ACC112 (cell line): ENCODE data around the gene PNMA5.
A peak's percentile ranks its signal among the peaks of the same experiment; 100 is the strongest.
"Not testable (repeated sequence)": the region's sequence is repeated elsewhere in the genome, so short reads cannot be mapped to it uniquely, and the experiment has no call there.

ENCODE experiments used
- H2AFZ ChIP-seq: fragments of 200-600 bp; sonication (generic); one replicate; pipeline ENCODE4 v1.6.0; 2017; ENCODE audit warnings: antibody characterized with exemption, low read length; ENCODE audit not compliant: unreplicated experiment
- H3K27ac ChIP-seq: fragments of 200-600 bp; sonication (generic); 2 replicates; pipeline ENCODE4 v1.5.1; 2014; ENCODE audit warnings: low read depth, mild to moderate bottlenecking, antibody characterized with exemption, low read length, moderate library complexity
- H3K27me3 ChIP-seq: fragments of 200-600 bp; sonication (generic); 2 replicates; pipeline ENCODE4 v1.6.1; 2014; ENCODE audit warnings: mild to moderate bottlenecking, antibody characterized with exemption, low read length, moderate library complexity, mixed read lengths; ENCODE audit not compliant: insufficient read depth
- H3K36me3 ChIP-seq: fragments of 200-600 bp; sonication (generic); 2 replicates; pipeline ENCODE4 v1.6.1; 2016; ENCODE audit warnings: mild to moderate bottlenecking, antibody characterized with exemption, low read length, moderate library complexity, mixed read lengths; ENCODE audit not compliant: insufficient read depth
- H3K4me1 ChIP-seq: fragments of 200-600 bp; sonication (generic); one replicate; pipeline ENCODE4 v1.6.1; 2016; ENCODE audit warnings: low read length, mixed read lengths; ENCODE audit not compliant: insufficient read depth, unreplicated experiment, control insufficient read depth
- H3K4me3 ChIP-seq: fragments of 200-600 bp; sonication (generic); 2 replicates; pipeline ENCODE4 v1.5.1; 2014; ENCODE audit warnings: mild to moderate bottlenecking, low read depth, low read length
- H3K79me2 ChIP-seq: fragments of 200-600 bp; sonication (generic); one replicate; pipeline ENCODE4 v1.6.0; 2016; ENCODE audit warnings: low read length; ENCODE audit not compliant: control insufficient read depth, unreplicated experiment, insufficient read depth

The PNMA5 gene

DNA sequence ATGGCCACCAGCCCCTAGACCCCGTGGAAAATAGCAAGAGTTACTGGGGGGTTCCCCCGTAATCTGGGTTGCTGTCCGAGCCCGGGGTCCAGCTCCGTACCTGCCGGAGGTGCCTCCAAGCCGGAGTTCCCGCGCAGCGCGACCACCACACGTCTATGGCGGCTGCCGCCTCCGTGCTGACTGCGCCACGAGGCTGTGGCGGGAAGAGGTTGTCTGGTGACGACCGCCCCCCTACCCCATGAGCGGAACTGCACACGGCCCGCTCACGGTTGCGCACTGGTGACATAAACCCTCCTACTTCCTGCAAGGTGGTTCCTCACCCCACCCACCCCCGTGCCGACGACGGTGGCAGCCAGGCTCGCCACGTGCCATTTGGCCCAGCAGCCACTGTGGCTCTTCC is at the start of gene PNMA5:
PNMA5 (minus strand) TSS at position 184 of the 400 bp plus-strand sequence. CDS start 2,518 bp downstream, outside the sequence.
- Histone ChIP-seq H3K36me3 (no peaks in the 10 kb centered on the region), H3K27me3 (no peaks in the 10 kb centered on the region), H3K4me3 (no peak within 1 kb of the TSS), H3K4me1 (no peaks in the 10 kb centered on the region), H2AFZ (no peak within 1 kb of the TSS), H3K27ac (no peak within 1 kb of the TSS), H3K79me2 (no peaks in the 10 kb centered on the region)

DNA sequence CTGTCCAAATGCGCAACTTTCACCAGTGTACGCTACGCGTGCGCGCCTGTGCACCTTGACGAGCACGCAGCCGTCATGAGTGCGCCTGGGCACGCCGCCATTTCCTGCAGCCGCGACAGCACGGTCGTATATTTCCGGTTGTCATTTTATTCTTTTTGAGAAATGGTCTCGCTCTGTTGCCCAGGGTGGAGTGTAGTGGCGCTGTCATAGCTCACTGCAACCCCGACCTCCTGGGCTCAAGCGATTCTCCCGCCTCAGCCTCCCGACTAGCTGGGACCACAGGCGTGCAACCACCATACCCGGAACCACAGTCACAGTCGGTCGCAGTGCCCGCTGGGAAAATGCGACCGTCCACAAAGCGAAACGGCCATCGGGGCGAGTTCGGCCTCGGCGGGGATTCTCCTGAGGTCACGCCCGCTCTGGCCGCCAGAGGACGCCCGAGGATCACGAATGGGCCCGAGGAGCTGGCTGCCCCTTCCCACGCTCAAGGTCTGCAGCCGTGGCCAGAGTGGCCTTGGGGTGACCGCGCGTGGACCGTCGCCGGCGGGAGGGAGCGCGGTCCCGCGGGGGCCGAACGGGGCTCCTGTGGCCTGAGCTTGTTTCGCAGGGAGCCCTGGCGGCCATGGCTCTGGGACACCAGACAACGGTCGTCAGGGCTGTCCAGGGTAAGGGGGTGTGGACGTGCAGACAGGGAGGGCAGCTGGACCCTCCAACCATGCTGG is 38.6 kb upstream of the PNMA5 start:
- H3K36me3 ChIP-seq = no peaks in the 10 kb centered on the region
- H3K4me3 ChIP-seq = peak overlapping the region; percentile 65
- H2AFZ ChIP-seq = peak overlapping the region; percentile 81
- H3K79me2 ChIP-seq = no peaks in the 10 kb centered on the region
- H3K27ac ChIP-seq = no peak overlapping the region
- H3K4me1 ChIP-seq = no peaks in the 10 kb centered on the region
- no peaks in the 10 kb centered on the region for H3K27me3 ChIP-seq

DNA sequence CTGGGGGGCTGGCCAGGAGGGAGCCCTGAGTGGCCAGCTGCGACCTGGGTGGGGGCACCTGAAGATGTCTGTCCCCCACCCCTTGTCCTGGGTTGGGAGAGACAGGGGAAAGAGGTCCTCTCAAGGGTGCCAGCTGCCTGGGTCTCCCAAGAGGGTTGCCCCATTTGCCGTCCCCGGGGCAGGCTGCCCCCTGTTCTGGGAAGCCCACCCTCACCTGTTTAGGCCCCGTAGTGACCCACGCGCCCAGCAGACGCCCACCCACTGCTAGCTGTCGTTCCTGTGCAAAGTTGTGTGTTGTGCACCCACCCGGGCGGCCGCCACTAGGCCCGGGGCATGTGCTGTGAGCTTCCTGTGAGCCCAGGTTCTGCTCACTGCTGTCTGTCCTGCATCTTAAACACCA is 36.9 kb upstream of the PNMA5 start:
- H3K36me3 ChIP-seq = no peaks in the 10 kb centered on the region
- H2AFZ ChIP-seq = no peak overlapping the region
- H3K4me3 ChIP-seq = no peak overlapping the region
- H3K27me3 ChIP-seq = no peaks in the 10 kb centered on the region
- H3K27ac ChIP-seq = no peak overlapping the region
- no peaks in the 10 kb centered on the region for H3K79me2 ChIP-seq
- H3K4me1 ChIP-seq = no peaks in the 10 kb centered on the region

DNA sequence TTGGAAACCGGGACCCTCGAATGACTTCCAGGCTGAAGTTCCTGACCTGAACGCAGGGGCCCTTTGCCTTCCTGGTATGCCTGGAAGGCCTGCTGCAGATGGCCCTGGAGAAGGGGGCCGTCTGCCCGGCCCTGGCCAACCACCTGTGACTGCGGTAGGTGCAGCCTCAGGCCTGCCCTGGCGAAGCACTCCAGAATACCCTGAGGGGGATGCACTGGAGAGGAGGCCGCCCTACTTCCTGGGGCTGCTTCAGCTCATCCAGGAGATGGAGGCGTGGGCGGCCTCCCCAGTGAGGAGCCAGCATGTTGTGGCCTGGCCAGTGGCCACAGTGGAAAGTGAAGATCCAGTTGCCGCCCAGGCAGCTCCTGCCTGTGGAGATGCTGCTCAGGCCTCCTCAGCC is 36.0 kb upstream of the PNMA5 start:
- no peaks in the 10 kb centered on the region for H3K27me3 ChIP-seq
- no peaks in the 10 kb centered on the region for H3K4me1 ChIP-seq
- H2AFZ ChIP-seq = no peak overlapping the region
- H3K27ac ChIP-seq = no peak overlapping the region
- H3K36me3 ChIP-seq = no peaks in the 10 kb centered on the region
- no peaks in the 10 kb centered on the region for H3K79me2 ChIP-seq
- H3K4me3 ChIP-seq = no peak overlapping the region

DNA sequence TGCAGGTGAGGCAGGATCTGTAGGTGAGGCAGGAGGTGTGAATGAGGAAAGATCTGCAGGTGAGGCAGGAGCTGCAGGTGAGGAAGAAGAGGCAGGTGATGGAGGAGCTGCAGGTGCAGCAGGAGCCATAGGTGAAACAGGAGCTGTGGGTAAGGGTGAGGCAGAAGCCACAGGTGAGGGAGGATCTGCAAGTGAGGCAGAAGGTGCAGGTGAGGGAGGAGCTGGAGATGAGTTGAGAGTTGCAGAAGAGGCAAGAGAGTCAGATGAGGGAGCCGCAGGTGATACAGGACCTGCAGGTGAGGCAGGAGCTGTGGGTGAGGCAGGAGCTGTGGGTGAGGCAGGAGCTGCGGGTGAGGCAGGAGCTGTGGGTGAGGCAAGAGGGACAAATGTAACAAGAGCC is 35.2 kb upstream of the PNMA5 start:
- Histone ChIP-seq H3K27ac (no peak overlapping the region), H3K27me3 (no peaks in the 10 kb centered on the region), H3K36me3 (no peaks in the 10 kb centered on the region), H2AFZ (no peak overlapping the region), H3K4me3 (no peak overlapping the region), H3K79me2 (no peaks in the 10 kb centered on the region), H3K4me1 (no peaks in the 10 kb centered on the region)

DNA sequence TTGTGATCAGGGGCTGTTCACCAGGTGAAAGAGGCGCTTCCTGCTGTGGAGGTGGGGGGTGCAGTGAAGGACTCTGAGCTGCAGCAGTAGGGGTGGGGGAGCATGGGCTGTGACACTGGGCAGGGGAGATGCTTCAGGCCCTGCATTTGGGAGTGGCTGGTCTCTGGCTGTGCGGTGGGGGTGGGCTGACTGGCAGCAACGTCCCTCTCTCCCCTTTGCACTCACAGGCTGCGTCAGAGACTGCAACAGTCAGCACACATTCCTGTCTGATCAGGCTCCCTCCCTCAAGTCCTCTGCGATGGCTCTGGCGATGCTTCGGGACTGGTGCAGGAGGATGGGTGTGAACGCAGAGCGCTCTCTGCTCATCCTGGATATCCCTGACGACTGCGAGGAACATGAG is 34.6 kb upstream of the PNMA5 start:
- not testable (repeated sequence) for H3K36me3 ChIP-seq, H2AFZ ChIP-seq, H3K4me1 ChIP-seq, H3K4me3 ChIP-seq, H3K27ac ChIP-seq, H3K27me3 ChIP-seq, H3K79me2 ChIP-seq

DNA sequence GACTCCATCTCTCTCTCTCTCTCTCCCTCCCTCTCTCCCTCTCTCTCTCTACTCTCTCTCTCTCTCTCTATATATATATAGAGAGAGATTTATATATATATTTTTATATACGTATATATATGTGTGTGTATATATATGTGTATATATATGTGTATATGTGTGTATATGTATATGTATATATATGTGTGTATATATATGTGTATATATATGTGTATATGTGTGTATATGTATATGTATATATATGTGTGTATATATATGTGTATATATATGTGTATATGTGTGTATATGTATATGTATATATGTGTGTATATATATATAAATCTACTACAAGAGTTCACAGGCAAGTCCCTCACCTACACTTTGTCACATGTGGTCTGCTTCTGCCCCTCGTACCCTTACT is 32.6 kb upstream of the PNMA5 start:
- not testable (repeated sequence) for H3K79me2 ChIP-seq, H2AFZ ChIP-seq, H3K4me3 ChIP-seq, H3K4me1 ChIP-seq, H3K27me3 ChIP-seq, H3K27ac ChIP-seq, H3K36me3 ChIP-seq

DNA sequence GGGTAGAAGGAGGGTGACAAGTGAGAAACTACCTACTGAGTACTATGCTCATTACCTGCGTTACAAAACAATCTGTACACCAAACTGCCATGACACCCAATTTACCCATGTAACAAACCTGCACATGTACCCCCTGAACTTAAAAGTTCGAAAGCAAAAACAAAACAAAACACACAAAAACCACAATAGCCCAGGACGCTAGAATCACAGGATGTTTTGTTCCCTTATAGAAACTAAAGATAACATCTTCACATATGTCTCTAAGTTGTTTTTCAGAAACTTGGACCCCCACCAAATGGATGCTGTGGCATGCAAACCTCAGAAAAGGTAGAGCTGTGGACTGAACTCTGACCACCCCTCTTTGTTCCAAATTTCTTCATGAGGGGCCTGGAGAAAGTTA is 25.2 kb upstream of the PNMA5 start:
- H3K27me3 ChIP-seq = peaks cover 16% of the 10 kb centered on the region
- H3K4me1 ChIP-seq = no peaks in the 10 kb centered on the region

DNA sequence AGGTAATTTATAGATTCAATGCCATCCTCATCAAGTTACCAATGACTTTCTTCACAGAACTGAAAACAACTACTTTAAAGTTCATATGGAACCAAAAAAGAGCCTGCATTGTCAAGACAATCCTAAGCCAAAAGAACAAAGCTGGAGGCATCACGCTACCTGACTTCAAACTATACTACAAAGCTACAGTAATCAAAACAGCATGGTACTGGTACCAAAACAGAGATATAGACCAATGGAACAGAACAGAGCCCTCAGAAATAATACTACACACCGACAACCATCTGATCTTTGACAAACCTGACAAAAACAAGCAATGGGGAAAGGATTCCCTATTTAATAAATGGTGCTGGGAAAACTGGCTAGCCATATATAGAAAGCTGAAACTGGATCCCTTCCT is 23.3 kb upstream of the PNMA5 start:
- H3K79me2 ChIP-seq, H3K36me3 ChIP-seq, H2AFZ ChIP-seq, H3K4me3 ChIP-seq, H3K27ac ChIP-seq, H3K4me1 ChIP-seq: not testable (repeated sequence)
- H3K27me3 ChIP-seq = peaks cover 34% of the 10 kb centered on the region

More for the DNA sequence above, 25.2 kb upstream of the PNMA5 start:
- H2AFZ ChIP-seq = no peak overlapping the region
- H3K27ac ChIP-seq = no peak overlapping the region
- no peak overlapping the region for H3K4me3 ChIP-seq
- H3K36me3 ChIP-seq = no peaks in the 10 kb centered on the region
- H3K79me2 ChIP-seq = no peaks in the 10 kb centered on the region

DNA sequence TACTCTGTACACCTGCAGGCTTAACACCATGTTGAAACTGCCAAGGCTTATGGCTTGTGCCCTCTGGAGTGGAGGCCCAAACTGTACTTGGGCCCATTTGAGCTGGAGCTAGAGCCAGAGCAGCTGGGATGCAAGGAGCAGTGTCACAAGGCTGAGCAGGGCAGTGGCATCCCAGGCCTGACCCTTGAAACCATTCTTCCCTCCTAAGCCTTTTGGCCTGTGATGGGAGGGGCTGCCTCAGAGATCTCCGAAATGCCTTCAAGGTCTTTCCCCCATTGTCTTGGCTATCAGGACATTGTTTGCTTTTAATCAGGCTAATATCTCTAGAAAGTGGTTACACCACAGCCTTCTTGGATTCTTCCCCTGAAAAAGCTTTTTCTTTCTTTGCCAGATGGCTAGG is 10.9 kb upstream of the PNMA5 start:
- Histone ChIP-seq H2AFZ (no peak overlapping the region), H3K36me3 (no peaks in the 10 kb centered on the region), H3K4me3 (no peak overlapping the region), H3K4me1 (no peaks in the 10 kb centered on the region), H3K79me2 (no peaks in the 10 kb centered on the region), H3K27me3 (peaks cover 42% of the 10 kb centered on the region), H3K27ac (no peak overlapping the region)

DNA sequence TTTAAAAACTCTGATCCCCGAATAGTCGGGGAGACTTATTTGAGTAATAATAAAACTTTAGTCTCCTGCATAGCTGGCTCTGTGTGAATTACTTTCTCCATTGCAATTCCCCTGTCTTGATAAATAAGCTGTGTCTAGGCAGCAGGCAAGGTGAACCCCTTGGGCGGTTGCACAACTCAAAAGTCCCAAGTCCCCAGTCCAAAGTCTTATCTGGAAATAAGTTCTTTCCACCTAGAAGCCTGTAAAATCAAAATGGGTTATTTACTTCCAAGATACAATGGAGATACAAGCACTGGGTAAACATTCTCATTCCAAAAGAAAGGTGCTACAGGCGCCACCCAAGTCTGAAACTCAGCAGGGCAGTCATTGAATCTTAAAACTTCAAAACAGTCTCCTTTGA is 10.1 kb upstream of the PNMA5 start:
- Histone ChIP-seq H2AFZ (no peak overlapping the region), H3K4me1 (no peaks in the 10 kb centered on the region), H3K36me3 (no peaks in the 10 kb centered on the region), H3K27ac (no peak overlapping the region), H3K4me3 (no peak overlapping the region), H3K27me3 (peaks cover 42% of the 10 kb centered on the region), H3K79me2 (no peaks in the 10 kb centered on the region)
